Epidermal melanocyte (primary cell): ENCODE measurements around the gene ESRRB.

Source experiments
- DNase-seq: peaks from one replicate; pipeline ENCODE4 v3.0.0; 2011; ENCODE audit warnings: low spot score; ENCODE audit not compliant: insufficient read length

The ESRRB gene

GRCh38 chr14:76375947-76376404 is at the start of gene ESRRB:
ESRRB (plus strand) TSS chr14:76376137; CDS start chr14:76376402, 265 bp downstream.
- DNase-seq: no peak

GRCh38 chr14:76326918-76327689 is 48.8 kb upstream of the ESRRB start:
- no peak for DNase-seq

GRCh38 chr14:76328457-76329137 is 47.3 kb upstream of the ESRRB start:
- no peak for DNase-seq

GRCh38 chr14:76329154-76329928 is 46.6 kb upstream of the ESRRB start:
- no peak for DNase-seq

GRCh38 chr14:76329951-76330350 is 46.0 kb upstream of the ESRRB start:
- DNase-seq: no peak

- no peak for DNase-seq
These were observed 45.3 kb upstream of the ESRRB start for GRCh38 chr14:76330411-76331327.

GRCh38 chr14:76331328-76332011 is 44.5 kb upstream of the ESRRB start:
- DNase-seq: no peak

GRCh38 chr14:76333664-76334063 is 42.3 kb upstream of the ESRRB start:
- DNase-seq: no peak

GRCh38 chr14:76334316-76334715 is 41.6 kb upstream of the ESRRB start:
- DNase-seq: no peak

- no peak for DNase-seq
These were observed 39.1 kb upstream of the ESRRB start for GRCh38 chr14:76336876-76337275.

- DNase-seq: no peak
These were observed 38.0 kb upstream of the ESRRB start for GRCh38 chr14:76337635-76338545.

GRCh38 chr14:76339728-76340615 is 36.0 kb upstream of the ESRRB start:
- DNase-seq: no peak

GRCh38 chr14:76343386-76343785 is 32.6 kb upstream of the ESRRB start:
- DNase-seq: no peak

- DNase-seq: no peak
These were observed 29.4 kb upstream of the ESRRB start for GRCh38 chr14:76346391-76347160.

- no peak for DNase-seq
These were observed 27.0 kb upstream of the ESRRB start for GRCh38 chr14:76348898-76349297.

- DNase-seq: no peak
These were observed 25.9 kb upstream of the ESRRB start for GRCh38 chr14:76349993-76350392.

GRCh38 chr14:76350671-76351070 is 25.3 kb upstream of the ESRRB start:
- DNase-seq: no peak

- DNase-seq: no peak
These were observed 24.0 kb upstream of the ESRRB start for GRCh38 chr14:76351941-76352340.
